Neural progenitor cell (in vitro differentiated cells): ENCODE data around the gene LUZP1. TPM values are rescaled to one million over a fixed set of nuclear protein-coding genes. Genes with fewer than 3 reads are reported as not detected.

Source experiments
- DNase-seq: peaks from one replicate; pipeline ENCODE4 v3.0.0-alpha.2; 2016; ENCODE audit warnings: low spot score
- H2AFZ ChIP-seq: fragments of 200-600 bp; sonication (generic); replicated peaks from 2 replicates; pipeline ENCODE4 v1.6.1; 2016; ENCODE audit warnings: antibody characterized with exemption
- H3F3A ChIP-seq: fragments of 200-600 bp; sonication (generic); 2 replicates; pipeline ENCODE4 v1.6.1; 2016; ENCODE audit warnings: antibody characterized with exemption, low read depth
- H3K27ac ChIP-seq: fragments of 200-600 bp; sonication (generic); 2 replicates; pipeline ENCODE4 v1.5.1; 2016; ENCODE audit warnings: mild to moderate bottlenecking
- H3K27me3 ChIP-seq: fragments of 200-600 bp; sonication (generic); 2 replicates; pipeline ENCODE4 v1.6.1; 2016; ENCODE audit warnings: mild to moderate bottlenecking, moderate library complexity
- H3K36me3 ChIP-seq: fragments of 200-600 bp; sonication (generic); 2 replicates; pipeline ENCODE4 v1.5.1; 2016
- H3K4me1 ChIP-seq: fragments of 200-600 bp; sonication (generic); 2 replicates; pipeline ENCODE4 v1.6.1; 2016; ENCODE audit warnings: mixed run types
- H3K4me2 ChIP-seq: fragments of 200-600 bp; sonication (generic); 2 replicates; pipeline ENCODE4 v1.6.1; 2016
- H3K4me3 ChIP-seq: fragments of 200-600 bp; sonication (generic); 2 replicates; pipeline ENCODE4 v1.5.1; 2016
- H3K79me2 ChIP-seq: fragments of 200-600 bp; sonication (generic); 2 replicates; pipeline ENCODE4 v1.6.1; 2016; ENCODE audit warnings: low read depth
- H3K9ac ChIP-seq: fragments of 200-600 bp; sonication (generic); 2 replicates; pipeline ENCODE4 v1.6.1; 2016
- H3K9me3 ChIP-seq: fragments of 200-600 bp; sonication (generic); 2 replicates; pipeline ENCODE4 v1.5.1; 2016; ENCODE audit warnings: low read depth
- H4K20me1 ChIP-seq: fragments of 200-600 bp; sonication (generic); 2 replicates; pipeline ENCODE4 v1.6.1; 2016; ENCODE audit warnings: low read depth
- H3K27ac Mint-ChIP-seq: 3 replicates; pipeline ENCODE4 v1.8.0; 2021; ENCODE audit warnings: mixed read lengths
- H3K27me3 Mint-ChIP-seq: 2 replicates; pipeline ENCODE4 v1.8.0; 2022; ENCODE audit warnings: low read depth, mild to moderate bottlenecking, inconsistent platforms, moderate library complexity, mixed read lengths; ENCODE audit not compliant: insufficient read depth
- H3K36me3 Mint-ChIP-seq: 3 replicates; pipeline ENCODE4 v1.8.0; 2021; ENCODE audit warnings: mixed read lengths
- H3K4me1 Mint-ChIP-seq: 3 replicates; pipeline ENCODE4 v1.8.0; 2021; ENCODE audit warnings: mixed read lengths
- H3K4me3 Mint-ChIP-seq: 3 replicates; pipeline ENCODE4 v1.8.0; 2021; ENCODE audit warnings: mild to moderate bottlenecking, moderate library complexity, mixed read lengths
- H3K9me3 Mint-ChIP-seq: 3 replicates; pipeline ENCODE4 v1.8.0; 2020; ENCODE audit warnings: mixed read lengths
- EZH2 ChIP-seq: fragments of 200-600 bp; sonication (generic); IDR thresholded peaks from 2 replicates; pipeline ENCODE4 v1.6.1; 2017; ENCODE audit warnings: antibody characterized with exemption, mild to moderate bottlenecking, moderate library complexity
- EZH2phosphoT487 ChIP-seq: fragments of 200-600 bp; sonication (generic); IDR thresholded peaks from 2 replicates; pipeline ENCODE4 v1.6.1; 2017; ENCODE audit warnings: antibody characterized with exemption
- total RNA-seq: library from RNA; depleted of rRNA; stranded (reverse); fragments of >200 nt; gene quantifications from 2 replicates; pipeline ENCODE4 v1.2.3, GENCODE V29; 2015; ENCODE audit warnings: low replicate concordance
- TF ChIP-seq, protein P1 (sequence below): fragments of 200-600 bp; sonication (generic); IDR thresholded peaks from 2 replicates; pipeline ENCODE4 v1.5.1; 2017; ENCODE audit warnings: antibody characterized with exemption, mild to moderate bottlenecking

The LUZP1 gene
- total RNA-seq, 1 donor from 2014 or later = 39.1 TPM

DNA sequence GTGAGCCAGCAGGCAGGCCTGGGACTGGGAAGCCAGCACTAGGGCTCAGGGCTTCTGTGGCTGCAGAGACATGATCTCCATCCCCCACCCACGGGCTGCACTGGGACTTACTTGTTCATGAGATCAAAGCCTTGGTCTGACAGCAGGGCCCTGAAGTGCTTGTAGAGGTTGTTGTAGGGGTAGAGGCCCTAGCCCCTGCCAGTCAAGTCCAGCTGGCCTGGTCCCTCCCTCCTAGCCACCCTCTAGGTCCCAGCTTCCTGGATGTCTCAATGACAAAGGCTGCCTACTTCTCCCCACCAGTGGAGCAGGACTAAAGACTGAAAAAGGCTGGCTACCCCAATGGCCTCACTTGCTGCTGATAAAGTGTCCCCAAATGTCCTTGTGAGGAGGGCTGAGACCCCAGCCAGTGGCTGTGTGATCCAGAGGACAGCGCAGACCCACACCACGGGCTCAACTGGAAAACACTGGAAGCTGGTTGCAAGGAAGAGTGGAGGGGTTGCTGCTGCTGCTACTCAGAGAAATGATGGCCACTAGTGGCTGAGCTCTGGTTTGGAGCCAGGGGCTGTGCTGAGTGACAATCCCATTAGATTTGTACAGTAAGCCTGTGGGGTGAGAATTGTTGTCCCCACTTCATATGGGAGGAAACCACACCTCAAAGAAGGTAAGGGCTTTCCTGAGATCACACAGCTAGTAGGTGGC, 47.2 kb upstream of the LUZP1 start:
- no peak overlapping the region for H3K27ac Mint-ChIP-seq
- Histone ChIP-seq H3K27ac (no peak overlapping the region), H3K4me2 (peak overlapping the region; percentile 84), H3K79me2 (no peaks in the 10 kb centered on the region), H3F3A (peaks cover 20% of the 10 kb centered on the region), H3K4me3 (no peak overlapping the region), H4K20me1 (peaks cover 5% of the 10 kb centered on the region), H3K36me3 (no peaks in the 10 kb centered on the region), H3K4me1 (no peaks in the 10 kb centered on the region), H3K9ac (no peak overlapping the region), H2AFZ (no peak overlapping the region), H3K9me3 (no peaks in the 10 kb centered on the region), H3K27me3 (peaks cover 31% of the 10 kb centered on the region)
- TF ChIP-seq, protein P1, sequence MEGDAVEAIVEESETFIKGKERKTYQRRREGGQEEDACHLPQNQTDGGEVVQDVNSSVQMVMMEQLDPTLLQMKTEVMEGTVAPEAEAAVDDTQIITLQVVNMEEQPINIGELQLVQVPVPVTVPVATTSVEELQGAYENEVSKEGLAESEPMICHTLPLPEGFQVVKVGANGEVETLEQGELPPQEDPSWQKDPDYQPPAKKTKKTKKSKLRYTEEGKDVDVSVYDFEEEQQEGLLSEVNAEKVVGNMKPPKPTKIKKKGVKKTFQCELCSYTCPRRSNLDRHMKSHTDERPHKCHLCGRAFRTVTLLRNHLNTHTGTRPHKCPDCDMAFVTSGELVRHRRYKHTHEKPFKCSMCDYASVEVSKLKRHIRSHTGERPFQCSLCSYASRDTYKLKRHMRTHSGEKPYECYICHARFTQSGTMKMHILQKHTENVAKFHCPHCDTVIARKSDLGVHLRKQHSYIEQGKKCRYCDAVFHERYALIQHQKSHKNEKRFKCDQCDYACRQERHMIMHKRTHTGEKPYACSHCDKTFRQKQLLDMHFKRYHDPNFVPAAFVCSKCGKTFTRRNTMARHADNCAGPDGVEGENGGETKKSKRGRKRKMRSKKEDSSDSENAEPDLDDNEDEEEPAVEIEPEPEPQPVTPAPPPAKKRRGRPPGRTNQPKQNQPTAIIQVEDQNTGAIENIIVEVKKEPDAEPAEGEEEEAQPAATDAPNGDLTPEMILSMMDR = no peak
- TF ChIP-seq EZH2 = no peak
- TF ChIP-seq EZH2phosphoT487 = no peak
- peaks cover 37% of the 10 kb centered on the region for H3K27me3 Mint-ChIP-seq
- H3K4me3 Mint-ChIP-seq = peak overlapping the region; percentile 77
- no peak for DNase-seq
- H3K36me3 Mint-ChIP-seq = no peaks in the 10 kb centered on the region
- peaks cover 2% of the 10 kb centered on the region for H3K9me3 Mint-ChIP-seq
- peaks cover 14% of the 10 kb centered on the region for H3K4me1 Mint-ChIP-seq

DNA sequence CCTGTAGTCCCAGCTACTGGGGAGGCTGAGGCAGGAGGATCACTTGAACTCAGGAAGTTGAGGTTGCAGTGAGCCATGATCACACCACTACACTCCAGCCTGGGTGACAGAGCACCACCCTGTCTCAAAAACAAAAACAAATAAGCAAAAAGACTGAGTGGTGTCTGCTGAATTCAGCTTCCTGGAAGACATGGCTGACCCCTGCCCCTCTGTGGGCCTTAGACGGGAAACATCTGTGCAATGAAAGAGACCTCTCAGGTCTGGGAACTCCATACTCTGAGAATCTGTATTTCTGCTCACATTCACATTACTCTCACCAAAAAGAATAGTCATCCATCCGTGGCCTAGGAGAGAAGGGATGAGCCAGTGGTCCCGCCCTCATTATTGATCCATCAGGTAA, 46.6 kb upstream of the LUZP1 start:
- Histone ChIP-seq H3K9me3 (no peaks in the 10 kb centered on the region), H3K4me2 (no peak overlapping the region)
- H3K27ac Mint-ChIP-seq = no peak overlapping the region

DNA sequence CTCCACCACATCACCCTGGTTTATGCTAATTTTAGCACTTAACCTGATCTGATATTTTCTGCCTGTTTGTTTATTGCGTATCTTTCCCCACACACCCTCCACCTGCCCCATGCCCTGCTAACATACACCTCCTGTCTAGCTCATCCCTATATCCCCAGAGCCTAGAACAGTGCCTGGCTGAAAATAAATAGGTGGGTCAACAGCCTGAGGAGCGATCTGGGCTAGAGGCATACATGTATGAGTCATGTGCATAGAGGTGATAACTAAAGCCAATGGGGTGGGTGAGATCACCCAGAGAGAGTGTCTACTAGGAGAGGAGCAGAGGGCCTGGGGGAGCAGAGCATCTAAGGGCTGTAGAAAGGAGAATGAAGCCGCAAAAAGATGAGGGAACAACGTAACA, 46.0 kb upstream of the LUZP1 start:
- Mint-ChIP-seq H3K9me3 (peaks cover 2% of the 10 kb centered on the region), H3K4me3 (no peak overlapping the region), H3K27me3 (peaks cover 34% of the 10 kb centered on the region)

More for the DNA sequence above, 46.6 kb upstream of the LUZP1 start:
- TF ChIP-seq, protein P1 = no peak
- TF ChIP-seq EZH2 (no peak), EZH2phosphoT487 (no peak)
- Histone ChIP-seq H3K27ac (no peak overlapping the region), H3K27me3 (peaks cover 31% of the 10 kb centered on the region), H3K4me3 (no peak overlapping the region), H3K9ac (no peak overlapping the region), H3K4me1 (no peaks in the 10 kb centered on the region), H4K20me1 (peaks cover 5% of the 10 kb centered on the region), H3K79me2 (no peaks in the 10 kb centered on the region), H2AFZ (no peak overlapping the region), H3F3A (peaks cover 20% of the 10 kb centered on the region), H3K36me3 (no peaks in the 10 kb centered on the region)
- no peak for DNase-seq
- Mint-ChIP-seq H3K4me3 (no peak overlapping the region), H3K9me3 (peaks cover 2% of the 10 kb centered on the region), H3K27me3 (peaks cover 35% of the 10 kb centered on the region), H3K4me1 (peaks cover 14% of the 10 kb centered on the region), H3K36me3 (no peaks in the 10 kb centered on the region)

More for the DNA sequence above, 46.0 kb upstream of the LUZP1 start:
- H3K79me2 ChIP-seq = no peaks in the 10 kb centered on the region
- no peak for DNase-seq
- peaks cover 5% of the 10 kb centered on the region for H4K20me1 ChIP-seq
- Mint-ChIP-seq H3K4me1 (peaks cover 14% of the 10 kb centered on the region), H3K36me3 (no peaks in the 10 kb centered on the region), H3K27ac (no peak overlapping the region)
- no peaks in the 10 kb centered on the region for H3K36me3 ChIP-seq
- H2AFZ ChIP-seq = no peak overlapping the region
- no peak overlapping the region for H3K9ac ChIP-seq
- H3F3A ChIP-seq = peaks cover 20% of the 10 kb centered on the region
- no peak for TF ChIP-seq EZH2
- TF ChIP-seq, protein P1 = no peak
- H3K27me3 ChIP-seq = peaks cover 31% of the 10 kb centered on the region
- no peaks in the 10 kb centered on the region for H3K9me3 ChIP-seq
- H3K27ac ChIP-seq = no peak overlapping the region
- no peaks in the 10 kb centered on the region for H3K4me1 ChIP-seq
- no peak overlapping the region for H3K4me3 ChIP-seq
- H3K4me2 ChIP-seq = no peak overlapping the region
